Glomerular endothelial cell (primary cell): Measurements from ENCODE around the gene RMP24.
A peak's percentile ranks its signal among the peaks of the same experiment; 100 is the strongest.
"Not testable (repeated sequence)": the region's sequence is repeated elsewhere in the genome, so short reads cannot be mapped to it uniquely, and the experiment has no call there.

Source experiments
- DNase-seq: peaks from one replicate; pipeline ENCODE4 v3.0.0-alpha.2; 2011; ENCODE audit warnings: low read depth, low spot score; ENCODE audit errors: extremely low read depth

The RMP24 gene

DNA sequence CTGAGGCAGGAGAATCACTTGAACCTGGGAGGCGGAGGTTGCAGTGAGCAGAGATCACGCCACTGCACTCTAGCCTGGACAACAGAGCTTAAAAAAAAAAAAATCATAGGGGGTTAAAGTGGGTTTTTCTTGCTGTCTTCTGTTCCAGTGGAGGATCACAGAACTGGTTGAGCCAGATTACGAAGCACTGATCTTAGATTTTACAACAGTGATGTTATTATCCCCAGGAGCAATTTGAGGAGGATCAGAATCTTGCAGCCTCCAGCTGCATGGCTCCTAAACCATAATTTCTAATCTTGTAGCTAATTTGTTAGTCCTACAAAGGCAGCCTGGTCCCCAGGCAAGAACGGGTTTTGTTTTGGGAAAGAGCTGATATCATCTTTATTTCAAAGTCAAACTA, 4.6 kb upstream of the RMP24 start:
- DNase-seq: not testable (repeated sequence)

DNA sequence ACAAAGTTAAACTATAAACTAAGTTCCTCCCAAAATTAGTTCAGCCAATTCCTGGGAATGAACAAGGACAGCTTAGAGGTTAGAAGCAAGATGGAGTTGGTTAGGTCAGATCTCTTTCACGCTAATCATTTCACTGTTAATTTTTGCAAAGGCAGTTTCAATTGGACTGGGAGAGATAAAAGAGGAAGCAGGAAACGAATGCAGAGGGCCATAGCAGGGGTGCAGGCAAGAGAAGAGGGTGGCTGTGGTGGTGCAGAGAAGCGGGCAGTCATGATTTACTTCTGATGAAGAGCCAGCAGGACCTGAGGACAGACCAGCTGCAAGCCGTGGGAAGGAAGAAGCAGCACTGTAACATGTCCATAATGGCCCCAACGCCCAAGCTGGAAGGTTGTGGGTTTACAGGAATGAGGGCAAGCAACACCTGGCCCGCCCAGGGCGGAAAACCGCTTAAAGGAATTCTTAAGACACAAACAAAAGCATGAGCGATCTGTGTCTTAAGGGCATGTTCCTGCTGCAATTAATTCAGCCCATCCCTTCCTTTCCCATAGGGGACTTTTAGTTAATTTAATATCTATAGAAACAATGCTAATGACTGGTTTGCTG, 4.1 kb upstream of the RMP24 start:
- DNase-seq: no peak

GRCh38 chr18:35969676-35970075, 2.8 kb upstream of the RMP24 start:
- DNase-seq: no peak

DNA sequence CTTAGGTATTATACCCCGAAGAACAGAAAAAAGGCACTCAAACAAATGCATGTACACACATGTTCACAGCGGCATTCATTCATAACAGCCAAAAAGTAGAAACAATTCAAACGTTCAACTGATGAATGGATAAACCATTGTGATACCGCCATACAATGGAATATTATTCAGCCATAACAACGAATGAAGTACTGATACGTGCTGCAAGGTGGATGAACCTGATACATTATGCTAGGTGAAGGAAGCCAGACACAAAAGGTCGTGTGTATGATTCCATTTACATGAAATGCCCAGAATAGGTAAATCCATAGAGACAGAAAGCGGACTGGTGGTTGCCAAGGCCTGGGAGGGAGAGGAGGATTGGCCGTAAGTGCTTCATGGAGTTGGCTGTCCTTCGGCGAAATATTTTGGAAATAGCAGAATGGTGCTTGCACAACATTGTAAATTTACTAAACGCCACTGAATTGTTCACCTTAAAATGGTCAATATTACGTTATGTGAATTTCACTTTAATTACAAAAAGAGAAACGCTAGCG, 750 bp upstream of the RMP24 start:
- DNase-seq: peak; percentile 12

- DNase-seq: no peak
Measured at GRCh38 chr18:35973650-35974049, 1.2 kb downstream of the RMP24 start.

DNA sequence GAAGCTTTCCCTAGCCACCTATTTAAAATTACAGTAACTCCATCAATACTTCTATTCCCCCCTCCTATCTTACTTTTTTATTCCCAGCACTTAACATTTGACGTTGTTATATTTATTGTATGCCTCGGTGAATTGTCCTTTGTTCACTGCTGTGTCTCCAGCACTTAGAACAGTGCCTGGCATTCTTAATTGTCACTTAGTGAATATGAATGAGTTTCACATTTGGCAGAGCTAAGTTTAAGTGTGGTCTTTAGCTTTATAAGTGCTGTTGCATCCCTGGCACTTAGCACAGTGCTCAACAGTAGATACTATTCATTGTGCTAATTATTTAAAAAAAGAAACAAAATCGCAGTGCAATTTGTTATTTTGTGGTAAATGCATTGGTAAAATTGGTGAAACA, 1.7 kb downstream of the RMP24 start:
- no peak for DNase-seq

DNA sequence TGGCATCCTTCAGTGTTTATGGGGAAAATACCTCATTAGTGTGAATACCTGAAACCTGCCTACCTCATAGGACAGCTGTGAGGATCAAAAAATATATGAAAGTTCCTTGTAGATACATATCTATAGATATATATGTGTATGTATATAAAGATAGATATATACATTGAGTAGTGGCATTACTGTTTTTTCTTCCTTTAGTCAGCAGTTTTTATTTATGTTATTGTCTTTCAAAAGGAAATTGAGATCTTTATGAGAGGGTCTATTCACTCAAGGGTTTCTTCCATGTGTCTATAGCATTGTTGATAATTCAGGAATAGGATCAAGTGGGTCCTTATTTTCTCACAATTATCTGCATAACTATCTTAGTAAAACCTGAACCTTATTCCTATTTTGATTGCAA, 6.6 kb downstream of the RMP24 start:
- no peak for DNase-seq

DNA sequence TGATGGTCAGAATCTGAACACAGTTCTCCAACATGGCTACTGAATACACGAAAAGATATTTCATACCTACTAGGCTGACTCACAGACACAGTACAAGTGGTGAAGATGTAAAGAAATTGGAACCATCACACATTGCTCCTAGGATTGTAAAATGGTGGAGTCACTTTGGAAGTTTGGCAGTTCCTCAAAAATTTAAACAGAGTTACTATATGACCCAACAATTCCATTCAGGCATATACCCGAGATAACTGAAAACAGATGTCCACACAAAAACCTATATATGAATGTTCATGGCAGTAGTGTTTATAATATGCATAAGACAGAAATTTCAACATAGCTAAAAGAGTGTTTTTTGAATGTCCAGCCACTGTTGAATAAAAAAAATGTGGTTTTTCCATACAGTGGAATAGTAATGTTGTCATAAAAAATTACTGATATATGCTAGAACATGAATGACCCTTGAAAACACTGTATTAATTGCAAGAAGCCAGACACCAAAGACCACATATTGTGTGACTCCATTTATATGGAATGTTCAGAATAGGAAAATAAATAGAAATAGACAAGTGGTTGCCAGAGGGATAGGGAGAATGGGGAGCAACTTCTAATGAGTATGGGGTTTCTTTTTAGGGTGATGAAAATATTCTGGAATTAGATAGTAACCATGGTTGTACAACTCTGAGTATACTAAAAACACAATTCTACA, 10.1 kb downstream of the RMP24 start:
- no peak for DNase-seq

- no peak for DNase-seq
Measured at GRCh38 chr18:35983147-35983546, 10.7 kb downstream of the RMP24 start.

GRCh38 chr18:35983818-35984217, 11.3 kb downstream of the RMP24 start:
- no peak for DNase-seq

DNA sequence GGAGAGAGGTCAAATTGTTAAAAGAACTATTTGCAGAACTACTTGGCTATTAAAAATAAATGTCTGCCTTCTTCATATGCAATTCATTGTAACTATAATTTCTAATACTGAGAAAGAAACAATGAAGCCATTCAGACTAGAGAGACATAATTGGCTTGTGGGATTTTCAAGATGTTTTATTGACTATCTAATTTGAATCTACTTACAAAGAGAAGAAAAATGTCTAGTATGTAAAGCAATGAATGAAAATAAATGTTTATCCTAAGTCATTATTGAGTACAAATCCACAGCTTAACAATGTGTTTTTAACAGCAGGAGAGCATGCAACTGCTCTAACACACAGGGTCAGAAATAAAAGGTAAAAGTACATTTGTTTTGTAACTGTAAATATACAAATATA, 19.2 kb downstream of the RMP24 start:
- DNase-seq: no peak

- no peak for DNase-seq
Measured at GRCh38 chr18:35993013-35993412, 20.5 kb downstream of the RMP24 start.

GRCh38 chr18:35998967-35999366, 26.5 kb downstream of the RMP24 start:
- no peak for DNase-seq

- no peak for DNase-seq
Measured at GRCh38 chr18:35999925-36000324, 27.4 kb downstream of the RMP24 start.

DNA sequence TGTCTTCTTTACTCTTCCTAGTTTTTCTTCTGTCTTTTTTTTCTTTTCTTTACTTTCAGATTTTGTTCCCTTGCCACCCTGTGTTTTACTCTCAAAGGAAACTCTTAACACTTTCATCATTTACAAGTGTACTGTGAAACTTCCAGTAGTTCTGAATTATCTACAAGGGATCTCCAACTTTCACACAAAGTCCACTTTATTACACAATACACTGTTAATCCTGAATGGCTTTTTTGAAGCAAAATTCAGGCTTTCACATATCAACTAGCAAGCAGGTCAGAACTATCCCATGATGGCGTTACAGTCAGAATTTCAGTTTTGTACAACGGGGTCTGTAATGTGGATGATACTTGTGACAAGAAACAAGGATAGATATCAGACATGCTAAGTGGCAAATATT, 34.5 kb downstream of the RMP24 start:
- DNase-seq: no peak

- DNase-seq: no peak
Measured at GRCh38 chr18:36009214-36009613, 36.7 kb downstream of the RMP24 start.

DNA sequence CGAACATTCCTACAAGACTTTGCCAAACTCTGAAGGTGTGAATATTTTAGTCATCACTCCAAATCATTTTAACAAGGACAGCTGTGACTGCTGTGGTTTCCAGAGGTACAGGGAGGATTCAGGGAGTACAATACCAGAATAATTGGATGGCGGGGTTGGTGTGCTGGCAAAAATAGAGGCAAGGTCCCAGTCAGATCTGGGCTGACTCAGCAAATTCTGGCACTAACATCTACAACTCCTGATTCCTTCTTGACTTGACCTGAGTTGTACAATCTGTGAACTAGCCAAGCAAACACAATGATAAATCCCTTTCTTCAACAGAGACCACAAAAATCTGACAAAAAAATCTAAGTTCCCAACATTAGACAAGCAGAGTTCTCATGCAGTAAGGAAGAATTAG, 40.4 kb downstream of the RMP24 start:
- DNase-seq: no peak

GRCh38 chr18:36015629-36016028, 43.1 kb downstream of the RMP24 start:
- DNase-seq: no peak

- no peak for DNase-seq
Measured at GRCh38 chr18:36017232-36017631, 44.8 kb downstream of the RMP24 start.

DNA sequence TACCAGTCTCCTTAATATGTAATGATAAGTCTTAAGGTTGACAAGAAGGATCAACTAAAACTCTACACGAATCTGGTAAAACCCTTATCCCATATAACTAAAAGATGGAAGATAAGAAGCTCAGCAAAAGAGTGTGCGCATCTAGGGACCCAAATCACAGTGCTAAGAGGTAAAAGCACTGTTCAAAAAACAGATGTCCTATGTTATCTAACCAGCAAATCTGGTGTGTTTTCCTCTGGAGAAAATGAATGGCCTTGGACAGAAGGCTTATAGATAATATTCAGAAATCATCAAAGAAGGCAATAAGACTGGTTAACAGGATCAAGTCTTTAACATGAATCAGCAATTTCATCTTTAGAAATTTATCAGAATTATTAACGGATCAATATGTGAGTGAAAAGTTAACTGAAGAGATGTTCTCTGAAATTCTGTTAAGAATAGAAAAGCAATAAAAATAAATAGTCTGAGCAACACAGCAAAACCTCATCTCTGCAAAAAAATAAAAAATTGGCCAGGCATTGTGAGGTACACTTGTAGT, 47.8 kb downstream of the RMP24 start:
- no peak for DNase-seq

DNA sequence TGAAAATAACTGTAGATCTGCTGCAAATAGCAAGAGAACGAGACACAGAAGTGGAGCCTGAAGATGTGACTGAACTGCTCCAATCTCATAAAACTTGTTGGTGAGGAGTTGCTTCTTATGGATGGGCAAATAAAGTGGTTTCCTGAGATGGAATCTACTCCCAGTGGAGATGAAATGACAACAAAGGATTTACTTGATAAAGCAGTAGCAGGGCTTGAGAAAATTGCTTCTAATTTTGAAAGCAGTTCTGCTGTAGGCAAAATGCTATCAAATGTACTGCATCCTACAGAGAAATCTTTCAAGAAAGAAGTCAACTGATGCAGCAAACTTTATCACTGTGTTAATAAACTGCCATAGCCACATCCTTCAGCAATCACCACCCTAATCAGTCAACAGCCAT, 50.9 kb downstream of the RMP24 start:
- no peak for DNase-seq

DNA sequence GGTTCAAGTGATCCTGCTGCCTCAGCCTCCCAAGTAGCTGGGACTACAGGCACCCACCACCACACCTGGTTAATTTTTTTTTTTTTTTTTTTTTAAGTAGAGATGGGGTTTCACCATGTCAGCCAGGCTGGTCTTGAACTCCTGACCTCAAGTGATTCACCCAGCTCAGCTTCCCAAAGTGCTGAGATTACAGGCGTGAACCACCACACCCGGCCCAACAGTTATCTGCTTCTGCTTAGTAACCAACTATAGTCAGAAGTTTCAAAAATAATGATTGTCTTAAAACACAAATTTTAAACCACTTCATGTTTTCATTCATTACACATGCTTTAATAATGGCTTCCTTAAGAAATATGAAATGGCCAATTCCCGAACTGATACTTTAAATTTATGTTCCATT, 51.8 kb downstream of the RMP24 start:
- not testable (repeated sequence) for DNase-seq
